LHCN-M2 (cell line): ENCODE measurements around the gene ADGRF4. TPM values are rescaled to one million over a fixed set of nuclear protein-coding genes. Genes with fewer than 3 reads are reported as not detected.
"Not testable (repeated sequence)": the region's sequence is repeated elsewhere in the genome, so short reads cannot be mapped to it uniquely, and the experiment has no call there.

ENCODE experiments used
- DNase-seq: peaks from one replicate; pipeline ENCODE4 v3.0.0-alpha.2; 2012; ENCODE audit warnings: low read depth
- total RNA-seq: library from RNA; depleted of rRNA; stranded (reverse); fragments of >200 nt; gene quantifications from 2 replicates; pipeline ENCODE4 v1.2.3, GENCODE V29; 2014; rRNA removed

The ADGRF4 gene
- total RNA-seq, 1 experiment from 2014 or later, result under 0.01 TPM

DNA sequence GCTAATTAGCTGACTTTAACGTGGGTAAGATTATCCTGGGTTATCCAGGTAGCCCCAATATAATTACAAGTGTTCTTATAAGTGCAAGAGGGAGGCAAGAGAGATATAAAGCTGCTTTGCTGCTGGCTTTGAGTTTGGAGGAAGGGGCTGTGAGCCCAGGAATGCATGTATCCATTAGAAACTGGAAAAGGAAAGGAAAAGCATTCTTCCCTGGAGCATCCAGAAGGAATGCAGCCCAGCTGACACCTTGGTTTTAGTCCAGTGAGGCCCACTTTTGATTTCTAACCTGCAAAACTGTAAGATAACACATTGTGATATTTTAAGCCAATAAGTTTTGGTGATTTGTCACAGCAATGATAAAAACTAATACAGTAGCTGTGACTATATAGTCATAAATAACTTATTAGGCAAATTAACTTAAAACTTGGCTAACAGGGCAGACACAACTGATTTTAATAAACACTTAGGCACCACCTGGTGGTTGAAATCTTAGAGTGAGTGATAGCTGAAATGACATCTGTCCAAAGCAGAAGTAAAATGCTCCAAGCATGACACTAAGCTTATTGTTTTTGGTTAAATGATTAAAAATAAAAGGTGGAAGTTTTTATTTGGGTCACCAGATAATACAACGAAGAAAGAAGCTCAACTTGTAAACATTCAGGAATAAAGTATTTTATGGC lies 35.6 kb downstream of the ADGRF4 start:
- DNase-seq, result no peak

DNA sequence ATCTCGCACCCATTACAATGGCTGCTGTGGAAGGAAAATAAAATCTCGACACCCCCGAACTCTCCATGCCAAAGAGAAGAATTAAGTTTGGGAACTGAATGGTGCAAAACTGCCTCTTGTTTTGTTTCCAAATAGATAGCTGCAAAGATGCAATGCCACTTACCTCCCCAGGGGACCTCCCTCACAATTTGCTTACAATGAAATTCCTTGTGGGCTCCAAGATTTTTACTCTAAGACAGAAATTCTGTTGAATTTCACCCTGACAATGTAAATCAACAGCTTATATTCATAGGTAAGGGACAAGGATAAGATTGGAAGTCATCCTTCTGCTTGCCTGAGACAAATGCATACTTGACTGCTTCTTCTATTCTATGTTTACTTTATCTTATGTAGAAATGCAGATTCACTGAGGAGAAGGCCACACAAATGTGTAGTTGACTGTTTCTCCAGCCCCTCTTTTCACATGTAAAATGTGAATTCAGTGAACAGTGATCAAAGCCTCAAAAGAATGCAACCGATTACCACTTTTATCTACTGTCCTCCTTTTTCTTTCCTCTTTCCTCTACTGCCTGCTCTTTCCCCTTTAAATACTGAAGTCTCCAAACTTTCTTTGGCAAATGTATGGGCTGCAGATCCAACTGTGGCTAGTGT lies 36.6 kb downstream of the ADGRF4 start:
- DNase-seq, result no peak

DNA sequence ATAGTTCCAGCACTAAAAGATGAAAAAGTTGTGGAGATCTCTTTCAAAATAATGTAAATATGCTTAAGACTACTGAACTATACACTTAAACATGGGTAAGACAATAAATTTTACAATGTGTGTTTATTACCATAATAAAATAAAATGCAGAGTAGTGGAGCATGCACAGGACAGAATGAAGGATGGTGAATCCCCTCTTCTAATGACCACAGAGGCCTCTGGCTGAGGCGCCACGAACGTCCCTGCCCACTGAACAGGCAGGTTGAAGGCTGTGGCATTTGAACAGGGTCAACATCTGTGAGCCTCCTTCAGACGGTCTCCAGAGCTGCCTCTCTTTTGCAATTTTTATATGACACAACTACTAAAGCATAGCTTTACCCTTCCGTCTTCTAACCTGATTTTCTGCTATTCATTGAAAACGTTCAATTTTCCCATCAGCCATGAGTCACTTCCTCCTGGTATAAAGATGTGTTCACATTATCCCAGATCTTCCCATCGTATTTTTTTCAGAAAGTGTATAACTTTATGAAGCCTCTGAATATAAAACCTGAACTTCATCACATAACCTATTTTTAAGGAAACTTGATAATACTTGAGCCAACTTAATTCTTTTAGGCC lies 37.8 kb downstream of the ADGRF4 start:
- DNase-seq, result no peak

DNA sequence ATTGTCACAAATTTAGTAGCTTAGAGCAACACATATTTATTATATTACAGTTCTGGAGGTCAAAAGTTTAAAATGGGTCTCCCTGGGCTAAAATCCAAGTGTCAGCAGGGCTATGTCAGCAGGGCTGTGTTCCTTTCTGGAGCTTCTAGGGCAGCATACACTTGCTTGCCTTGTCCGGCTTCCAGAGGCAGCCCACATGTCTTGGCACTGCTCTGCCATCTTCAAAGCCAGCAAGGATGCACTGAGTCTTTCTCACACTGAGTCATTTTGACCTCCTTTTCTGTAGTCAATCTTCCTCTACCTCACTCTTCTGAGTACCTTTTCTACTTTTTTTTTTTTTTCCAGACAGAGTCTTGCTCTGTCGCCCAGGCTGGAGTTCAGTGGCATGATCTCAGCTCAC lies 39.0 kb downstream of the ADGRF4 start:
- no peak for DNase-seq

DNA sequence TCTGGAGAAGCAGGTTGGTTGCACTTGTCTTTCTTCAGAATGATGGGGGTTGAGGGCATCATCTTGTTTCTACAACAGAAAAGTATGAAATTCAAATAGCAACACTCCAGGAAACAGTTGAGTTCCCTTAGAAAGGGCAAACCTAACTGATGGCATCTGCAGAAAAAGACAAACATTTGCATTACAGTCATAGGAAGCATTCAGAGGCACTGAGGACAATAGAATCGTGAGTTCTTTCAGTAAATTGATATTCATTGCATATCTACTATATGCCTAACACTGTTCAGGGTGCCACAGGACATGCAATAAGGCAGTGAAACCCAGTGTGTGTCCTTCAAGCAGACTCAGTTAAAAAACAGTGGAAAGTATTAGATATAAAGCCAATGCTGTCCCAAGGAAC lies 42.3 kb downstream of the ADGRF4 start:
- DNase-seq, result no peak

DNA sequence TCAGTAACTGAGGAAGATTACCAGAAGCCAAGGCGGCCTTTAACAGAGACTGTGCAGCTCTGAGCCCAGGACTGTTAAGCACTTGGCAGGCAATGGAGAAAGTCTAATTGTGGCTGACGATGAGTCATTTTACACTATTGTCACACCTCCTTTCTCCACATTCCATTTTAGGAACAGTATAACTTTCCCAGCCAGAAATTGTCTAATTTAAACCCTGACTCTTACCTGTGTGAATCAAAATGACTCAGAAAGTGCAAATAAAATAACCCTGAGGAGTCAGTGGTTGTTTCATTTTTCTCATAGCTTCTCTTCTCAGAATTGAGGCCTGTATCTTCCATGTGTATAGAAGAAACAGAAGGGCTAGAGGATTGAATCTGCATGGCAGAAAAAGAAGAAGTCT lies 43.4 kb downstream of the ADGRF4 start:
- peak; percentile 35 for DNase-seq

DNA sequence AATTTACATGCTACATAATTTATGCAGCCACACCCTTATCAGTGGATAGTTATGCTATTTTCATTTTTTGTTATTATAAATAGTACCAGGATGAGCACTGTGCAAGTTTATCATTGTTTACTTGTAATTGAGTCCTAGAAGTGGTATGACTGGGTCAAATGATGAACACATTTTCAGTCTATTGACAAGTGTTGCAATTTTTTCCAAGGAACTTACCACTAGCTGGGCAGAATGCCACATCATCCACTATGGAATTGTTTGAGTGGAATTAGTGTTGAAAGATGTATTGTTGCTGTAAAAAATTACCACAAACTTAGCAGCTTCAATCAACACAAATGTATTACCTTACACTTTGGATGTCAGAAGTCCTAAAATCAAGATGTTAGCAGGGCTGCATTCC lies 45.4 kb downstream of the ADGRF4 start:
- peak; percentile 68 for DNase-seq

DNA sequence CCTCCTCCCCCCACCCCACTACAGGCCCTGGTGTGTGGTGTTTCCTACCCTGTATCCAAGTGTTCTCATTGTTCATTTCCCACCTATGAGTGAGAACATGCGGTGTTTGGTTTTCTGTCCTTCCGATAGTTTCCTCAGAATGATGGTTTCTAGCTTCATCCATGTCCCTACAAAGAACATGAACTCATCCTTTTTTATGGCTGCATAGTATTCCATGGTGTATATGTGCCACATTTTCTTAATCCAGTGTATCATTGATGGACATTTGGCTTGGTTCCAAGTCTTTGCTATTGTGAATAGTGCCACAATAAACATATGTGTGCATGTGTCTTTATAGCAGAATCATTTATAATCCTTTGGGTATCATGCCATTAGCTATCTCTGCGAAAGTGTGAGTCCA lies 46.9 kb downstream of the ADGRF4 start:
- not testable (repeated sequence) for DNase-seq

DNA sequence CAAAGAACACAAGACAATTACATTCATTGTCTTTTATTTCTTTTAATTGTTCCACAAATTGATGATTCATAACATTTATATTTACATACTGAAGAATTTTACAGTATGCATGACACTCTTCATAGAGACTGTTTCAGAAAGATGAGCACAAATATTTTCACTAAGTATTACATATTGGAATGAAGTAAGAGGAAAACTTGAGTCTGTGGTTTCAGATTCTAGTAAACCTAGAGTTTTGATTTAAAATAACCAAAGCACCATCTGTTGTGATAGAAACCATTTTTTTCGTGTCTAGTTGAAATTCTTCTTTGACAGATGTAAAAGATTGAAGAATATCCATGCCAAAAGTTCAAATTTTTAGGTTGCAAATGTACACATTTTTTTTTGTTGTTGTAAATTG lies 51.4 kb downstream of the ADGRF4 start:
- DNase-seq, result no peak

DNA sequence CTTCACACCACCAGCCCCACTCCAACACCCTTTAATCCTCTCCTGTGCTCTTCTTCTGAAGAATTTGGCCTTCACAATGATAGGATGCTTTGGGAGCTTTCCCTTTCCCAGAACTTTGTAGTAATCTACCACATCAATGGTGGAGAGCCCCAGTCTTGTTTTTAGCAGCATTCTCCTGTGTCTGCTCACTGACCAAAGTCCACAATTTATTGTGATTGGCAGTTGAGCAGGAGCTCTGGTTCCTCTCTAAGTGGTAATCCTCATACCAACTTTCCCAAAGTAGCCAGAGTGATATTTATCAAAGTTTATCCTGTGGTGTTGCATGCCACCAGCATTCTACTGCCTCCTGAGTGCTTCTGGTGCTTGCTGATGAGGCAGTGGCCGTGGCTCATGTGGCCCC lies 54.4 kb downstream of the ADGRF4 start:
- no peak for DNase-seq

DNA sequence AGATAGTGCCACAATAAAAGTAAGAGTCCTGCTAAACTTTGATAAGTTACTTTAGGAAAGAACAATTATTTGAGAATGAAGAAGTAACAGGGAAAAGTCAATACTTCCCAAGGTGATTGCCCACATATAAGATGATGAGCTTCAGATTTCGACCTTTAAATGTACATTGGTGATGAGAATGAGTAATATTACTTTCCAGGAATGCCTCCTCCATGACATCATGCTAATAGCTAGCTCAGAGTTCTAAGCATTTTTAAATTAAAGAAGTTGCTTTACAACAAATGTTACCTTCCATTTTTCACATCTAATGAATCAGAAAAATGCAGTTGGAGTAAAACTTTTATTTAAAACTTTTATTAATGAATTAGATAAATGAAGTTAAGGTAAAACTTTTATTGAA lies 61.0 kb downstream of the ADGRF4 start:
- DNase-seq, result no peak

DNA sequence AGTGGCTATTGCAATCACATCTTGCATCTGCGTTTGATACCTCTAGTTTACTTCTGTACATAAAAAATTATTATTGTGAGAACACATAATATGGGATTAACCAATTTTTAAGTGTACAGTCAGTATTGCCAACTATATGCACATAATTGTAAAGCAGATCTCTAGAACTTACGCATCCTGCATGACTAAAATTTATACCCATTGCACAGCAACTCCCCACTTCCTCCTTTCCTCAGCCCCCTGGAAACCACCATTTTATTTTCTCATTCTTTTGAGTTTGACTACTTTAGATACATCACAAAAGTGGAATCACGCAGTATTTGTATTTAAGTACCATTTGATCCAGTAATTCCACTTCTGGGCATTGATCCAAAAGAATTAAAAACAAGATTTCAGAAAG lies 64.1 kb downstream of the ADGRF4 start:
- no peak for DNase-seq

DNA sequence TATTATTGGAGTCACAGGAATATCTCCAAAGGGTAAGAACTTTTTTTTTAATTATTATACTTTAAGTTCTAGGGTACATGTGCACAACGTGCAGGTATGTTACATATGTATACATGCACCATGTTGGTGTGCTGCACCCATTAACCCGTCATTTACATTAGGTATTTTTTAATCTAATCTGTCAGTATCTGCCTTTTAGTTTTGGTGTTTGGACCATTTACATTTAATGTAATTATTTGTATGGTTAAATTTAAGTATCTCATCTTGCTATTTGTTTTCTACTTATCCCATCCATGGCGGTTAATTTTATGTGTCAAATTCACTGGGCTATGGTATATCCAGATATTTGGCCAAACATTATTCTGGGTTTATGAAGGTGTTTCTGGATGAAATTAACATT lies 68.1 kb downstream of the ADGRF4 start:
- DNase-seq, result no peak

DNA sequence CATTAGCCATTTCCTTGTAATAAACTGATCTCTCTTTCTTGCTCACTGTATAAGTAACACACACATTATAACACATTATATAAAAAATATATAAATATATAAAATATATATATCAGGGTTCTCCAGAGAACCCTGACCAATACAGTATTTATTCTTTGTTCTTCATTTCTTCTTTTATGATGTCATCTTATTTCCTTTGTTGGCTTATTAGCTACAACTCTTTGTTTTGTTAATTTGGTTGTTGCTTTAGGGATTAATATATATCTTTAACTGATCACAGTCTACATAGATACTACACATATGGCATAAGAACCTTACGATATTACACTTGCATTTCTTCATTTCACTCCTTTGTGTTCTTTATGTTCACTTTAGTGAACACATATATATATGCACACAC lies 68.7 kb downstream of the ADGRF4 start:
- DNase-seq, result no peak

DNA sequence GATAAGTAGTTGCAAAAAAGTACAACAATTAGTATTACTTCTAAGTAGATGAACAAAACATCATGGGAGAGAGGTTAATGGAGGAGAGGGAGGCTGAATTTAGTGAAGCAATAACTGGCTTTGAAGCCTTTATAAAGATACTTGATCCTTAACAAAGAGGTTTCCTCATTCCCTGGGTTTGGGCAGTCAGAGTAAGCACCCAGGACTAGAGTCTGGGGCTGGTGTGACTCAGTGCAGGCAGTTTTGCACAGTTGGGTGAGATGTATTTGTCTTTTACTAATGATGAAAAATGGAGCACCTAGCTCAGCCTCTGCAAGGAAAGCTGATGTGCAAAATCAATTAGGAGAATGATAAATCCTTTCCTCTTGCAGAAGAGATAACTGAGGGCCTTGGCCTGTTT lies 71.6 kb downstream of the ADGRF4 start:
- DNase-seq, result no peak

Other genes with a start within 250 kb of the ADGRF4 start
- gene CD2AP, start 220.8 kb upstream of the ADGRF4 start, total RNA-seq, result 10.4 and 11.8 TPM in 2 replicates
- not detected in 2 replicates for gene OPN5, start 83.5 kb downstream of the ADGRF4 start, total RNA-seq